Erythroblast (primary cell): Measurements from ENCODE around the gene FAM174C.

Experiments
- GATA1 ChIP-seq: IDR thresholded peaks from 2 replicates; pipeline ENCODE4 v1.6.1; 2011; ENCODE audit warnings: low read depth, mild to moderate bottlenecking, control low read depth, low read length, moderate library complexity
- POLR2A ChIP-seq: IDR thresholded peaks from 2 replicates; pipeline ENCODE4 v1.6.1; 2011; ENCODE audit warnings: mild to moderate bottlenecking, low read length

DNA sequence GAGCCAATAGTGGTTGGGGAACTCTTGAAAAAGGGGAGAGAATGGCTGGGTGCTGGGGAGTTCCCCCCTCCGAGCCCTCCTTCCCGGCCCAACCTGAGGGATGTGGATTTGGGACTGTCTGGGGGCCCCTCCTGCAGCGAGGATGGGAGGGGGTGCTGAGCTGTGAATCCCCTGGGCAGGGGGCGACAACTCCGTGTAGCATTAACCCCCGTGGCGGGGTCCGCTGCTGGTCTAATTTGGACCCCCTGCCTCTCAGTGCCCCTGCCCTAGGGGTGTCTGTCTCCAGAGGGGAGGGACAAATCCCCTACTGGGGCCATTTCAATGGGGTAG, 17.2 kb upstream of the FAM174C start:
- TF ChIP-seq POLR2A = no peak
- no peak for TF ChIP-seq GATA1
